GM12878 (cell line): ENCODE measurements around the gene GDPD2. TPM values are rescaled to one million over a fixed set of nuclear protein-coding genes. Genes with fewer than 3 reads are reported as not detected.
A peak's percentile ranks its signal among the peaks of the same experiment; 100 is the strongest.

Experiments used
- ATAC-seq: fragments of 200-7000 bp; cut with Tn5 transposase; 3 replicates; pipeline ENCODE4 v1.9.1; 2020; ENCODE audit warnings: mild to moderate bottlenecking, moderate library complexity
- BruUV-seq: library from RNA; stranded (reverse); fragments of 400-500 nt; replicated peaks from 2 replicates; lab custom pipeline; 2021; lab: Mats Ljungman, UMichigan
- CTCF ChIA-PET: fragments of 300-600 bp; sonication (Branson Sonifier 250); formaldehyde crosslinking; extraction: SDS; loops from one replicate; lab custom pipeline; 2021; ENCODE audit warnings: inconsistent platforms; lab: Yijun Ruan, JAX
- POLR2A ChIA-PET: fragments of 350-600 bp; formaldehyde crosslinking; extraction: SDS; loops from one replicate; lab custom pipeline; 2021; ENCODE audit warnings: inconsistent platforms; lab: Charles Lee
- RAD21 ChIA-PET: fragments of 300-600 bp; sonication (Branson Sonifier 250); formaldehyde crosslinking; loops from one replicate; lab custom pipeline; 2023; ENCODE audit warnings: antibody characterized with exemption; ENCODE audit not compliant: unreplicated experiment; lab: Charles Lee
- SMC1A ChIA-PET: fragments of 300-600 bp; sonication (Branson Sonifier 250); formaldehyde crosslinking; loops from one replicate; lab custom pipeline; 2023; ENCODE audit not compliant: unreplicated experiment, uncharacterized antibody; lab: Charles Lee
- DNase-seq: peaks from one replicate; pipeline ENCODE4 v3.0.0-alpha.2; 2011; ENCODE audit warnings: low read depth, low spot score
- FAIRE-seq: peaks from 3 replicates; lab custom pipeline; 2011; peaks lifted over from hg19 to GRCh38; lab: Jason Lieb, UNC
- H2AFZ ChIP-seq: 2 replicates; pipeline ENCODE4 v1.6.0; 2011; ENCODE audit warnings: low read depth, low read length, control low read depth; ENCODE audit not compliant: control insufficient read depth
- H3K27ac ChIP-seq: 2 replicates; pipeline ENCODE4 v1.5.1; 2011; ENCODE audit warnings: control low read depth; ENCODE audit not compliant: control insufficient read depth, insufficient read depth
- H3K27me3 ChIP-seq, 2 experiments: replicated peaks in 1 of 2; 2 replicates each; pipeline versions ENCODE4 v1.6.0 to v1.6.1; 2011; ENCODE audit warnings: low read length in 1 of 2; ENCODE audit not compliant: control insufficient read depth in 2 of 2, insufficient read depth in 2 of 2
- H3K36me3 ChIP-seq, 2 experiments: 2 replicates each; pipeline ENCODE4 v1.5.1; 2011; ENCODE audit warnings: low read length in 1 of 2; ENCODE audit not compliant: control insufficient read depth in 2 of 2, insufficient read depth in 2 of 2
- H3K4me1 ChIP-seq: 2 replicates; pipeline ENCODE4 v1.6.1; 2011; ENCODE audit warnings: mild to moderate bottlenecking, low read length, moderate library complexity, mixed read lengths; ENCODE audit not compliant: control insufficient read depth, insufficient read depth
- H3K4me2 ChIP-seq: 2 replicates; pipeline ENCODE4 v1.6.0; 2011; ENCODE audit warnings: control low read depth; ENCODE audit not compliant: control insufficient read depth, insufficient read depth
- H3K4me3 ChIP-seq: fragments of 200-600 bp; sonication (generic); 2 replicates; pipeline ENCODE4 v1.5.1; 2016
- H3K79me2 ChIP-seq: 2 replicates; pipeline ENCODE4 v1.6.0; 2011; ENCODE audit warnings: low read length; ENCODE audit not compliant: control insufficient read depth, insufficient read depth
- H3K9ac ChIP-seq: 2 replicates; pipeline ENCODE4 v1.8.0; 2011; ENCODE audit warnings: low read length, control low read depth, mixed read lengths; ENCODE audit not compliant: control insufficient read depth, insufficient read depth
- H3K9me3 ChIP-seq: replicated peaks from 3 replicates; pipeline ENCODE4 v1.5.1; 2011; ENCODE audit warnings: mild to moderate bottlenecking, low read length; ENCODE audit not compliant: control insufficient read depth, insufficient read depth
- H4K20me1 ChIP-seq: 2 replicates; pipeline ENCODE4 v1.6.0; 2011; ENCODE audit not compliant: control insufficient read depth, insufficient read depth
- E2F4 ChIP-seq: IDR thresholded peaks from 2 replicates; pipeline ENCODE4 v1.6.1; 2012; ENCODE audit warnings: low read depth, low read length, improper control_type of control experiment
- EED ChIP-seq: sonication (generic); IDR thresholded peaks from 2 replicates; pipeline ENCODE4 v1.6.1; 2016; ENCODE audit warnings: antibody characterized with exemption, low read depth
- HDGF ChIP-seq: fragments of 450-650 bp; IDR thresholded peaks from 2 replicates; pipeline ENCODE4 v1.6.1; 2016; ENCODE audit warnings: antibody characterized with exemption
- MEF2A ChIP-seq: IDR thresholded peaks from 2 replicates; pipeline ENCODE4 v1.6.1; 2011; ENCODE audit warnings: low read depth, mild to moderate bottlenecking, low read length, moderate library complexity; ENCODE audit not compliant: insufficient read depth
- WGBS: methylation state at CpG from one replicate; pipeline ENCODE4 v1.1.6; 2016; ENCODE audit warnings: low lambda C conversion rate; ENCODE audit not compliant: insufficient replicate concordance, insufficient coverage; ENCODE audit errors: missing lambda C conversion rate; 5-methylcytosine and 5-hydroxymethylcytosine counted together
- in situ Hi-C: fragments of 300-500 bp; cut with MboI; formaldehyde crosslinking; loops from 9 replicates; pipeline ENCODE4 v1.14.3; 2018; ENCODE audit warnings: mixed read lengths
- intact Hi-C: fragments of 100-400 bp; cut with micrococcal nuclease; formaldehyde crosslinking; loops from one replicate; pipeline ENCODE4 v1.14.2; 2022; ENCODE audit not compliant: unreplicated experiment
- polyA plus RNA-seq, 11 experiments: library from polyadenylated mRNA; depleted of rRNA in 4 of 11; unstranded in 6 of 11; stranded (reverse) in 5 of 11; fragments of >200 nt; fragmentation: Nextera tagmentation in 4 of 11; fragmentation: Illumina TruSeq in 1 of 11; extraction: Ambion mirVana in 4 of 11; extraction: Trizol in 1 of 11; gene quantifications; 1 replicate in 1 of 11; 2 replicates in 10 of 11; pipeline versions ENCODE4 v1.2.1 to v1.2.3, GENCODE V29; 2011 to 2016; ENCODE audit warnings: inconsistent platforms in 2 of 11, missing spikeins in 2 of 11, low read depth in 1 of 11
- total RNA-seq, 4 experiments: library from RNA; depleted of rRNA in 3 of 4; stranded (reverse); fragments of >200 nt in 3 of 4; fragmentation: Illumina TruSeq in 1 of 4; extraction: Trizol in 1 of 4; gene quantifications; 2 replicates each; pipeline versions ENCODE4 v1.2.1 to v1.2.3, GENCODE V29; 2013 to 2021

GDPD2 gene
- total and polyA plus RNA-seq, 10 of the 15 experiments (the other 5 are each of a cell fraction or from before 2014, with no cell fraction given): 0.04 to 0.11 (median 0.09) TPM; not detected in 7

DNA sequence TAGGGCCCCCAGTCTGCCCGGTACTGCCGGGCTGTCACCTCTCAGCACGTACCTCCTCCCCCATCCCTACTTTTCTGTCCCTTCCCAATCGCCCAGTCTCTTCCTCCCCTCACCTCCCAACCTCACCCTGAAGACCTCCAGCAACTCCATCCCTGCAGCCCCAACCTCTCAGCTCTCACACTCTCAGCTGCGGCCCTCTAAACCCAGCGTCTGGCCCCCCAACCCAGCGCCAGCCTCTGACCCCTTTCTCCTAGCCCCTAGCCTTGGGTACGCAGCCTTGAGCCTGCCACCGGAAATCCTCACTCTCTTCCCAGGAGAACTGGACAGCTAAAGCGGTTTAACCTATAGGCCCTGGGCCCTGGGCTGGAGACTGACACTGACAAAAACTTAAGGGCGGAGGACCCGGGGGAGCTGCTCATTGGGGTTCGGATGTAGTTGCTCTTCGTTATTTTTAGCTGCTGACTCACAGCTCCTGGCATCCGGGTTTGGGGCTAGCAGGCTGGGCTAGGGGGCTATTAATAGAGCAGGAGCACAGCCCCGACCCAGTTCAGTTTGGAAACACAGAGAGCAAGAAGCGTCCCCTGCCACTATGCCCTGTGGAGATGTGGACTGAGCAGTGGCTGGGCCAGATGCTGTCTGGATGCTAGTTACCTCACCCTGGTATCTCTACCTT is 11.9 kb downstream of the GDPD2 start:
- peak; percentile 26 for ATAC-seq
- TF ChIP-seq EED: 0 out of 2 replicates have a peak, but pooled peaks have one; percentile 6
- 0 out of 2 replicates have a peak, but pooled peaks have one; percentile 21 for TF ChIP-seq HDGF
- TF ChIP-seq E2F4: no peak
- TF ChIP-seq MEF2A: 0 out of 2 replicates have a peak, but pooled peaks have one; percentile 28
- TF ChIP-seq, all 136 proteins: peak for 3
- ChIA-PET RAD21 (interaction anchor here (1.1 to 1.9 kb wide), 6 partner anchors 9 to 302 kb away, joined by 3 to 6 read pairs (median 4); partner anchors contain the start of gene IGBP1), SMC1A (interaction anchor here (0.9 to 1.5 kb wide), 6 partner anchors 12 to 302 kb away, joined by 3 to 6 read pairs (median 3); partner anchors contain the start of genes GDPD2, IGBP1, KIF4A and PDZD11), POLR2A (interaction anchor here (0.5 kb wide), 1 partner anchor 8 kb away, joined by 4 read pairs; no protein-coding TSS in a partner anchor), CTCF (interaction anchor here (0.6 to 2.7 kb wide), 14 partner anchors 9 to 848 kb away, joined by 3 to 11 read pairs (median 4); partner anchors contain the start of genes IGBP1 and NONO)
- no TSS peak for BruUV-seq
- DNase-seq (no peak), FAIRE-seq (no peak)
- peak overlapping the region; percentile 75; the same call in 1 of the 2 replicates for H3K4me3 ChIP-seq
- intact Hi-C loops: loop anchor here (5.0 kb wide), 2 partner anchors 117 to 403 kb away; no protein-coding TSS in a partner anchor
- no peak overlapping the region for H3K27ac ChIP-seq
- no peaks in the 10 kb centered on the region for H3K27me3 ChIP-seq
- no peaks in the 10 kb centered on the region for H3K79me2 ChIP-seq
- in situ Hi-C loops: loop anchor here (25.0 kb wide), 1 partner anchor 398 kb away; the partner anchor contains the start of gene AWAT2
- H3K9me3 ChIP-seq: no peaks in the 10 kb centered on the region
- H2AFZ ChIP-seq: peak overlapping the region; percentile 89
- H3K4me2 ChIP-seq: peak overlapping the region; percentile 79
- no peaks in the 10 kb centered on the region for H3K36me3 ChIP-seq
- peaks cover 15% of the 10 kb centered on the region for H3K4me1 ChIP-seq
- no peaks in the 10 kb centered on the region for H4K20me1 ChIP-seq
- H3K9ac ChIP-seq: no peak overlapping the region; the same call in 1 of the 2 replicates
- WGBS: 34% methylated on average over 17 of the region's 17 CpGs
